ENCODE measurements around the gene RRP8. TPM values are rescaled to one million over a fixed set of nuclear protein-coding genes. Genes with fewer than 3 reads are reported as not detected.

RRP8 gene
- total RNA-seq, 1 donor from 2014 or later: 18.4 TPM

GRCh38 chr11:6599881-6600390 lies 3.5 kb downstream of the RRP8 start:
- DNase-seq: no peak

DNA sequence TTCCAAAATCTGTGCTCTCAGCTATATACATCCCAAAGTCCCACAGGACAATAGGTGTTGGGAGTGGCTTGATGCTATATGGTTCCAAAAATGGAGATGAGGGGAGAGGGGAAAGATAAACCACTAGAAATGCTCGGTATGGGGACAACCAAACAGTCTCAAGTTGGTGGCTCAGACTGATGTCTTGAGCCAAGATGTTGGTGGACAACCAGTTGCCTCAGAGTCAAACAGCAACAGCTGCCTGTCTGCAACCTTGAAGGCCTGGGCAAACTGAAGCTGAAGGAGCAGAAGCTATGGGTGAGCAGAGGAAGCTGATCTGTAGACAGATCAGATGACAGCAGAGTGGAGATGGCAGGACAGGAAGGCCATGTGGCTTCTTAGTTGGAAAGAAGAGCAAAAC lies 4.0 kb downstream of the RRP8 start:
- no peak for DNase-seq

GRCh38 chr11:6598555-6598954 lies 4.9 kb downstream of the RRP8 start:
- no peak for DNase-seq

DNA sequence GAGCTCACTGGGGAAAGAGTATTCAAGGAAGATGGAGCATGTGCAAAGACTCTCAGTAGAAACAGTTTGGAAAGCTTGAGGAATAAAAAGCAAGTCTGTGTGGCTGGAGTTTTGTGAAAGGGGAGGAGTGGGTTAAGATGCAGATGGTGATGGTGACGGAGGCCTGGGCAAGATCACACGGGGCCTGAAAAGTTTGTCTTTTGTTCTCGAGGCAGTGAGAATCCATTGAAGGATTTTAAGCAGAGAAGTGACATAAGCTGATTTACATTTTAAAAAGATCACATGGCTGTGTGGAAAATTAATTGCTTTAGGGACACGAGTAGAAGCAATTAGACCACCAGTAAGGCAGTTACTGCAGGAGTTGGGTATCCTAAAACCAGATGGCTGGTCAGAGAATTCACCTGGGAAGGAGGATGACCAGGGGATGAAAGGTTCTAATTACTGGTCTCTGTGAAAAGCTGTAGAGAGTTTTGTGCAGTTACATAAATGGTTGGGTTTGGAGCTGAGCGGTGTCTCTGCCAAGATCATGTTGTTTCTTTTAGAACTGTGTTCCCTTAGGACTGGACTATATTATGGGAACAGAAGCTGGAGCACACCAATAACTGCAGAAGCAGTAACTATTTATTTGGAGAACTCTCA lies 7.1 kb downstream of the RRP8 start:
- DNase-seq: no peak

- no peak for DNase-seq
Measured at GRCh38 chr11:6594142-6594768, 9.2 kb downstream of the RRP8 start.

- no peak for DNase-seq
Measured at GRCh38 chr11:6588018-6588417, 15.4 kb downstream of the RRP8 start.

DNA sequence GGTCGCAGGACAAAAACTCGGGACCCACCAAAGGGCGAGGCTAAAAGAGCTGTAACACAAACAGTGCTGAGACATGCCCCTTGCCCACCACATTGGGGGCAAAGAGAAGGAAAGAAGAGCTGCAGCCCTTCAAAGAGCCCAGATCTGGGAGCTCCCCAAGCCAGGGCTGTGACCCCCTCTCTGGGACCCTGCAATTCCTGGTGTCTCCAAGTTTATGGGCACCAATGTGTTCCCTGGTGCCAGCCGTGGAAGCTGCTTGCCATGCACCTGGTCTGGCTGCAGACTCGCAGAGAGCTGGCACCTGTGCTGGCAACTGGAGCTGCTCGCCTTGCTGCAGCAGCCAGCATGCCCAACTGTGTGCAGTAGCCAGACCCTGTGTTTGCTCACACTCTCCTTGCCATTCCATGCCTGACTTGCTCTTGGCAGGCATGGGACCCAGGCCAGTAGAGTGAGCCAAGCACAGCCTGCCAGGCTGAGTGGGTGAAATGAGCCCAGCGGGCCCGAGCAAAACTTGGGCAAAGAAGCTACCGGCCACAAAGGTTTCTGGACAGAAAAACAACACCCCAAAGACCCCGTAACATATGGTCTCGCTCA lies 16.0 kb downstream of the RRP8 start:
- no peak for DNase-seq

GRCh38 chr11:6586434-6587359 lies 16.7 kb downstream of the RRP8 start:
- peak; percentile 40 for DNase-seq

DNA sequence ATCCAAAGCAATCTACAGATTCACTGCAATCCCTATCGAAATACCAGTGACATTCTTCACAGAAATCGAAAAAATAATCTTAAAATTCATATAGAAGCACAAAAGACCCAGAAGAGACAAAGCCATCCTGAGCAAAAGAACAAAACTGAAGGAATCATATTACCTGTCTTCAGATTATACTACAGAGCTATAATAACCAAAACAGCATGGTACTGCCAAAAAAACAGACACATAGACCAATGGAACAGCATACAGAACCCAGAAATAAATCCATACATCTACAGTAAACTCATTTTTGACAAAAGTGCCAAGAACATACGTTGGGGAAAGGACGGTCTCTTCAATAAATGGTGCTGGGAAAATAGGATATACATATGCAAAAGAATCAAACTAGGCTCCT lies 18.9 kb downstream of the RRP8 start:
- DNase-seq: no peak

- no peak for DNase-seq
Measured at GRCh38 chr11:6583584-6583983, 19.8 kb downstream of the RRP8 start.

- no peak for DNase-seq
Measured at GRCh38 chr11:6579681-6580080, 23.7 kb downstream of the RRP8 start.

GRCh38 chr11:6578134-6578533 lies 25.3 kb downstream of the RRP8 start:
- no peak for DNase-seq

- peak; percentile 89 for DNase-seq
Measured at GRCh38 chr11:6576471-6577373, 26.7 kb downstream of the RRP8 start.

DNA sequence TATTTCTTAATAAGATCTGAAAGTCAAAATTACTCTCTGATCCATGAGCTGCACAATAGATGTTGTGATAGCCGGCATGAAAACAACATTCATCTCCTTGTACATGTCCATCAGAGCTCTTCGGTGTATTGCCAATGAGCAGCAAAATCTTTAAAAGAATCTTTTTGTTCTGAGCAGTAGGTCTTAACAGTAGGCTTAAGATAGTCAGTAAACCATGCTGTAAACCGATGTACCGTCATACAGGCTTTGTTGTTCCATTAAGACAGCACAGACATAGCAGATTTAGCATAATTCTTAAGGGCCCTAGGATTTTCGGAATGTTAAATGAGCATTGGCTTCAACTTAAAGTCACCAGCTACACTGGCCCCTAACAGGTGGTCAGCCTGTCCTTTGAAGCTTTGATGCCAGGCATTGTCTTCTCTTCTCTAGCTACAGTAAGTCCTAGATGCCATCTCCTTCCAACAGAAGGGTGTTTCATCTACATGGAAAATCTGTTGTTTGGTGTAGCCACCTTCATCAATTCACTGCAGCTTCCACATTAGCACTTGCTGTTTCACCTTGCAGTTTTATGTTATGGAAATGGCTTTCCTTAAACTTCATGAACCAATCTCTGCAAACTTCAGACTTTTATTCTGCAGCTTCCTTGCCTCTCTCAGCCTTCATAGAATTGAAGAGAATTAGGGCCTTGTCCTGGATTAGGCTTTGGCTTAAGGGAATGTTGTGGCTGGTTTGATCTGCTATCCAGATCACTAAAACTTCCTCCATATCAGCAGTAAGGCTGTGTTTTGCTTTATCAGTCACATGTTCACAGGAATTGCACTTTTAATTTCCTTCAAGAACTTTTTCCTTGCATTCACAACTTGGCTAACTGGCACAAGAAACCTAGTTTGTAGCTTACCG lies 28.4 kb downstream of the RRP8 start:
- no peak for DNase-seq

GRCh38 chr11:6572215-6572614 lies 31.2 kb downstream of the RRP8 start:
- DNase-seq: no peak

DNA sequence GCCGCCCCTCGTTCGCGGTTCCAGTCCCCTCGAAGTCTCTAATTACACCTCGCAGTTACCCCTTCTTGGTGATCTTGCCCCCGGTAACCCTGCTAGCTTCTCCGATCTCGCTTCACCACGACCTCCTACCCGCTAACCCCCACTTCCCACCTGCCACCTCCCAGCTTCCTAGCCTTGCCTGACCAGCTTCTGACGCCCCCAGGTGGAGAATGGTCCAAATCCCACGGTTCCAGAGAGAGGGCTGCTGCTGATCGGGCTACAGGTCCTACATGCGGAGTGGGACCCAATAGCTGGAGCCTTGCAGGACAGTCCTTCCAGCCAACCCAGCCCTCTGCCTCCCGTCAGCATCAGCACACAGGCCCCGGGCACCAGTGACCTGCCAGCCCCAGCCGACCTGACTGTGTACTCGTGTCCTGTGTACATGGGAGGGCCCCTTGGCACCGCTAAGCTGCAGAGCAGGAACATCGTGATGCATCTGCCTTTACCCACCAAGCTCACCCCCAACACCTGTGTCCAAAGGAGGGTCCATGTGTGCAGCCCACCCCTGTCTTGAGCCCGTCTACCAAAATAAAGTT lies 31.9 kb downstream of the RRP8 start:
- no peak for DNase-seq

DNA sequence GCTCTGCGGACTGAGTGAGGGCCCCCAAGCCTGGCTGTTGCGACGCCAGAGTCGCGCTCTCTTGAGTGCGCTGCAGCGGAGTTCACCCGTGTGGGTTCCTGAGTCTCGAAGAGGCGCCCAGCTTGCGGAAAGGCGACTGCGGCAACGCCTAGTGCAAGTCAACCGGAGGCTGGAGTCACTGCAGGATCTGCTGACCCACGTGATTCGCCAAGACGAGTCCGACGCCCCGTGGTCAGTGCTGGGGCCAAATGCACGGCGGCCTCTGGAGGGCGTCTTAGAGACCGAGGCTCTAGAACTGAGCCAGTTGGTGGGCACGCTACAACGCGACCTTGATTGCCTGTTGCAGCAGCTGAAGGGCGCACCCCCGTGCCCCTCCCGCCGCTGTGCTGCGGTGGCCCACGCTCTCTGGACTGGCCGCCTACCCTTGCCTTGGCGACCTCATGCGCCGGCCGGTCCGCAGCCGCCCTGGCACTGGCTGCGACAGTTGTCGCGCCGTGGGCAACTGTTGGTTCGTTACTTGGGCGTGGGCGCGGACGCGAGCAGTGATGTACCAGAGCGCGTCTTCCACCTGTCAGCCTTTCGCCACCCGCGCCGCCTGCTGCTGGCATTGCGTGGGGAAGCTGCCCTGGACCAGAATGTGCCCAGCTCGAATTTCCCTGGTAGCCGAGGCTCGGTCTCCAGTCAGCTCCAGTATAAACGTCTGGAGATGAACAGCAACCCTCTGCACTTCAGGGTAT lies 32.6 kb downstream of the RRP8 start:
- peak; percentile 54 for DNase-seq

- no peak for DNase-seq
Measured at GRCh38 chr11:6569706-6570105, 33.7 kb downstream of the RRP8 start.

- peak; percentile 84 for DNase-seq
Measured at GRCh38 chr11:6568191-6568918, 35.1 kb downstream of the RRP8 start.

Data from tongue (tissue), 2 donors.